HFFc6 (cell line): ENCODE data around the gene SDCCAG8. TPM values are rescaled to one million over a fixed set of nuclear protein-coding genes. Genes with fewer than 3 reads are reported as not detected.

Source experiments
- DNase-seq: peaks from one replicate; pipeline ENCODE4 v3.0.0-alpha.2; 2018
- H3K27ac Mint-ChIP-seq: 2 replicates; pipeline ENCODE4 v1.8.0; 2020; ENCODE audit warnings: mild to moderate bottlenecking, mixed read lengths
- H3K27me3 Mint-ChIP-seq: 2 replicates; pipeline ENCODE4 v1.8.0; 2021; ENCODE audit warnings: mild to moderate bottlenecking, moderate library complexity, mixed read lengths; ENCODE audit not compliant: insufficient read depth
- H3K36me3 Mint-ChIP-seq: 2 replicates; pipeline ENCODE4 v1.8.0; 2021; ENCODE audit warnings: low read depth, mixed read lengths
- H3K4me1 Mint-ChIP-seq: 2 replicates; pipeline ENCODE4 v1.8.0; 2020; ENCODE audit warnings: low read depth, mixed read lengths
- H3K4me3 Mint-ChIP-seq: 2 replicates; pipeline ENCODE4 v1.8.0; 2020; ENCODE audit warnings: mild to moderate bottlenecking, moderate library complexity, mixed read lengths
- H3K9me3 Mint-ChIP-seq: 2 replicates; pipeline ENCODE4 v1.8.0; 2020; ENCODE audit warnings: mild to moderate bottlenecking, mixed read lengths
- CTCF ChIP-seq: fragments of 200-600 bp; sonication (generic); IDR thresholded peaks from 2 replicates; pipeline ENCODE4 v1.5.0; 2021; ENCODE audit warnings: antibody characterized with exemption, mild to moderate bottlenecking
- total RNA-seq, 6 experiments: library from RNA; stranded (reverse); fragmentation: NEBNext Ultra II Directional; extraction: Animal tissue kit (Norgen Biotek cat#: 25700); gene quantifications; 2 replicates in 1 of 6; 3 replicates in 5 of 6; pipeline ENCODE4 v1.2.3, GENCODE V29; 2021

The SDCCAG8 gene
- total RNA-seq, 6 experiments from 2014 or later, result 22.3 to 31.2 (median 26.1) TPM

- Mint-ChIP-seq H3K36me3 (no peaks in the 10 kb centered on the region), H3K4me3 (no peak overlapping the region), H3K27ac (no peak overlapping the region), H3K4me1 (no peaks in the 10 kb centered on the region), H3K27me3 (no peaks in the 10 kb centered on the region), H3K9me3 (no peaks in the 10 kb centered on the region)
- DNase-seq, result no peak
- TF ChIP-seq CTCF, result no peak
Measured at GRCh38 chr1:243394601-243395464, 139.0 kb downstream of the SDCCAG8 start.

GRCh38 chr1:243396424-243396823, 140.6 kb downstream of the SDCCAG8 start:
- Mint-ChIP-seq H3K36me3 (no peaks in the 10 kb centered on the region), H3K27ac (no peak overlapping the region), H3K4me1 (no peaks in the 10 kb centered on the region), H3K27me3 (no peaks in the 10 kb centered on the region), H3K4me3 (no peak overlapping the region), H3K9me3 (no peaks in the 10 kb centered on the region)
- DNase-seq, result no peak
- no peak for TF ChIP-seq CTCF

GRCh38 chr1:243396876-243397275, 141.0 kb downstream of the SDCCAG8 start:
- TF ChIP-seq CTCF, result no peak
- H3K27me3 Mint-ChIP-seq, result no peaks in the 10 kb centered on the region
- DNase-seq, result no peak
- H3K4me1 Mint-ChIP-seq, result no peaks in the 10 kb centered on the region
- H3K27ac Mint-ChIP-seq, result no peak overlapping the region
- no peak overlapping the region for H3K4me3 Mint-ChIP-seq
- no peaks in the 10 kb centered on the region for H3K9me3 Mint-ChIP-seq
- no peaks in the 10 kb centered on the region for H3K36me3 Mint-ChIP-seq

GRCh38 chr1:243397613-243398321, 141.9 kb downstream of the SDCCAG8 start:
- no peak for TF ChIP-seq CTCF
- Mint-ChIP-seq H3K4me3 (no peak overlapping the region), H3K4me1 (no peaks in the 10 kb centered on the region), H3K9me3 (no peaks in the 10 kb centered on the region), H3K27me3 (no peaks in the 10 kb centered on the region), H3K27ac (no peak overlapping the region), H3K36me3 (0 out of 2 replicates have a peak, but pooled peaks cover 3% of the 10 kb centered on the region)
- DNase-seq, result no peak

- no peak for DNase-seq
- Mint-ChIP-seq H3K27ac (no peak overlapping the region), H3K4me3 (no peak overlapping the region), H3K9me3 (no peaks in the 10 kb centered on the region), H3K27me3 (no peaks in the 10 kb centered on the region; the same call in 1 of the 2 replicates), H3K36me3 (0 out of 2 replicates have a peak, but pooled peaks cover 3% of the 10 kb centered on the region), H3K4me1 (no peaks in the 10 kb centered on the region)
- TF ChIP-seq CTCF, result no peak
Measured at GRCh38 chr1:243399561-243400155, 143.8 kb downstream of the SDCCAG8 start.
